Fibroblast of villous mesenchyme (primary cell): Measurements from ENCODE around the gene FLT3LG. TPM values are rescaled to one million over a fixed set of nuclear protein-coding genes. Genes with fewer than 3 reads are reported as not detected.
A peak's percentile ranks its signal among the peaks of the same experiment; 100 is the strongest.

Experiments used
- DNase-seq: peaks from one replicate; pipeline ENCODE4 v3.0.0-alpha.2; 2010; ENCODE audit warnings: low read depth
- H3K4me3 ChIP-seq: 2 replicates; pipeline ENCODE4 v1.5.1; 2011; ENCODE audit warnings: low read depth, mild to moderate bottlenecking, low read length
- total RNA-seq: library from RNA; depleted of rRNA; stranded (reverse); fragments of >200 nt; gene quantifications from 2 replicates; pipeline ENCODE4 v1.2.3, GENCODE V29; 2012
- TF ChIP-seq, protein P1 (sequence below): IDR thresholded peaks from 2 replicates; pipeline ENCODE4 v1.5.1; 2012; ENCODE audit warnings: low read depth, mild to moderate bottlenecking, low read length; ENCODE audit not compliant: insufficient read depth

The FLT3LG gene
- total RNA-seq, 1 donor: 2.6 TPM

DNA sequence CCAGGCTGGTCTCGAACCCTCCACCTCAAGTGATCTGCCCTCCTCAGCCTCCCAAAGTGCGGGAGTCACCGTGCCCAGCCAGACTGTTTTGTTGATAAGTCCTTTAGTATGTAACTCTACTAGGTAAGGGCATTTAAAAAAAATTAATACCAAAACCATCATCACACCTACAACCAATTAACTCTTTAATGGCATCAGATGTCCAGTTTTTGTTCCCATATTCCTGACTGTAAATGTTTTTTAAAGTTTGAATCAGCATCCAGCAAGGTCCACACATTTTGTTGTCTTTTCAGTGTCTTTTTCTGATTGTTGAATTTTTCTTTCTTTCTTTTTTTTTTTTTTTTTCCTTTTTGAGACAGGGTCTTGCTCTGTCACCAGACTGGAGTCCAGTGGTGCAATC, 44.0 kb downstream of the FLT3LG start:
- TF ChIP-seq, protein P1, sequence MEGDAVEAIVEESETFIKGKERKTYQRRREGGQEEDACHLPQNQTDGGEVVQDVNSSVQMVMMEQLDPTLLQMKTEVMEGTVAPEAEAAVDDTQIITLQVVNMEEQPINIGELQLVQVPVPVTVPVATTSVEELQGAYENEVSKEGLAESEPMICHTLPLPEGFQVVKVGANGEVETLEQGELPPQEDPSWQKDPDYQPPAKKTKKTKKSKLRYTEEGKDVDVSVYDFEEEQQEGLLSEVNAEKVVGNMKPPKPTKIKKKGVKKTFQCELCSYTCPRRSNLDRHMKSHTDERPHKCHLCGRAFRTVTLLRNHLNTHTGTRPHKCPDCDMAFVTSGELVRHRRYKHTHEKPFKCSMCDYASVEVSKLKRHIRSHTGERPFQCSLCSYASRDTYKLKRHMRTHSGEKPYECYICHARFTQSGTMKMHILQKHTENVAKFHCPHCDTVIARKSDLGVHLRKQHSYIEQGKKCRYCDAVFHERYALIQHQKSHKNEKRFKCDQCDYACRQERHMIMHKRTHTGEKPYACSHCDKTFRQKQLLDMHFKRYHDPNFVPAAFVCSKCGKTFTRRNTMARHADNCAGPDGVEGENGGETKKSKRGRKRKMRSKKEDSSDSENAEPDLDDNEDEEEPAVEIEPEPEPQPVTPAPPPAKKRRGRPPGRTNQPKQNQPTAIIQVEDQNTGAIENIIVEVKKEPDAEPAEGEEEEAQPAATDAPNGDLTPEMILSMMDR: no peak
- DNase-seq: no peak
- no peak overlapping the region for H3K4me3 ChIP-seq

- TF ChIP-seq, protein P1: no peak
- H3K4me3 ChIP-seq: no peak overlapping the region
- no peak for DNase-seq
Measured at GRCh38 chr19:49520705-49521319, 46.8 kb downstream of the FLT3LG start.

DNA sequence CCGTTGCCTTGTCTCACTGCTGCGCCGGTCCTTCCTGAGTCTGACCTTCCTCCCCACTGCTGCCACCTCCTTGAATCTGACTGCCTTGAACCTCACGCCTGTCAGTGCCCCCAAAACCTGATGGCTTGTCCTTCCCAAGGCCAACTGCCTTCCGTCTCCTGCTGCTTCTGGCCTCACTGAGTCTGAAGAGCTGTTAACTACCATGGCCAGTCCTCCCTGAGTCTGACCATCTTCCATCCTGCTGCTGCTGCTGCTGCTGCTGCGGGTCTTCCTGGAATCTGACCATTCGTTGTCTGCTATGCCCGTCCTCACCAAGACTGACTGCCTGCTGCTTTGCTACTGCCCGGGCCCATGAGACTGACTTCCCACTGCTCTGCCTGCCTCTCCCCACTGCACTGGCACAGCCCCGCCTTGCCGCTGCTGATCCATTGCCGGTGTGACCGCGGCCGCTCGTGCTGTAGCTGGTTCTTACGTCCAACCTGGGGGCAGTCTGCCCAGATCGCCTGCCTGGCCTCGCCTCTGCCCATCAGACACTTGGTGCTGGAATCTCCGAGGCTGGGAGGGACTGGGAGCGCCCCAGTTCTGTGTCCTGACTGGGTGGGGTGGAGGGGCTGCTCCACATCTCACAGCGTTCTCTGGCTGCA, 50.9 kb downstream of the FLT3LG start:
- TF ChIP-seq, protein P1: no peak
- DNase-seq: no peak
- no peak overlapping the region for H3K4me3 ChIP-seq

DNA sequence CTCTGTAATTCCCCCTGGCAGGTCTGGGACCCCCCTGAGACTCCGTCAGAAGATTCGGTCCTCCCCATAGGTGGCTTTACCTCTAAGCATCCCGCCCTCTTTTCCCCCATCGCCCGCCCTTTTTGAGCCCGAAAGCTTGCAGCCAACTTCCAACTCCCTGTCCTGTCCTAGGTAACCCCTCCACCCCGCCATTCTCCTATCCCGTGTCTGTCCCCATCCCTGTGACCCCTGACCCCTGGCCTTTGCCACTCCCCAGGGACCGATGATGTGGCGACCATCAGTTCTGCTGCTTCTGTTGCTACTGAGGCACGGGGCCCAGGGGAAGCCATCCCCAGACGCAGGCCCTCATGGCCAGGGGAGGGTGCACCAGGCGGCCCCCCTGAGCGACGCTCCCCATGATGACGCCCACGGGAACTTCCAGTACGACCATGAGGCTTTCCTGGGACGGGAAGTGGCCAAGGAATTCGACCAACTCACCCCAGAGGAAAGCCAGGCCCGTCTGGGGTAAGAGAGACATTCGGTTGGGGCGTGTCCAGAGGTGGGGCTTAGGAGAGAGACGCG, 54.3 kb downstream of the FLT3LG start:
- TF ChIP-seq, protein P1: no peak
- DNase-seq: peak; percentile 79
- peak overlapping the region; percentile 77 for H3K4me3 ChIP-seq

GRCh38 chr19:49530708-49531107, 56.7 kb downstream of the FLT3LG start:
- no peak overlapping the region for H3K4me3 ChIP-seq
- TF ChIP-seq, protein P1: no peak
- DNase-seq: no peak

DNA sequence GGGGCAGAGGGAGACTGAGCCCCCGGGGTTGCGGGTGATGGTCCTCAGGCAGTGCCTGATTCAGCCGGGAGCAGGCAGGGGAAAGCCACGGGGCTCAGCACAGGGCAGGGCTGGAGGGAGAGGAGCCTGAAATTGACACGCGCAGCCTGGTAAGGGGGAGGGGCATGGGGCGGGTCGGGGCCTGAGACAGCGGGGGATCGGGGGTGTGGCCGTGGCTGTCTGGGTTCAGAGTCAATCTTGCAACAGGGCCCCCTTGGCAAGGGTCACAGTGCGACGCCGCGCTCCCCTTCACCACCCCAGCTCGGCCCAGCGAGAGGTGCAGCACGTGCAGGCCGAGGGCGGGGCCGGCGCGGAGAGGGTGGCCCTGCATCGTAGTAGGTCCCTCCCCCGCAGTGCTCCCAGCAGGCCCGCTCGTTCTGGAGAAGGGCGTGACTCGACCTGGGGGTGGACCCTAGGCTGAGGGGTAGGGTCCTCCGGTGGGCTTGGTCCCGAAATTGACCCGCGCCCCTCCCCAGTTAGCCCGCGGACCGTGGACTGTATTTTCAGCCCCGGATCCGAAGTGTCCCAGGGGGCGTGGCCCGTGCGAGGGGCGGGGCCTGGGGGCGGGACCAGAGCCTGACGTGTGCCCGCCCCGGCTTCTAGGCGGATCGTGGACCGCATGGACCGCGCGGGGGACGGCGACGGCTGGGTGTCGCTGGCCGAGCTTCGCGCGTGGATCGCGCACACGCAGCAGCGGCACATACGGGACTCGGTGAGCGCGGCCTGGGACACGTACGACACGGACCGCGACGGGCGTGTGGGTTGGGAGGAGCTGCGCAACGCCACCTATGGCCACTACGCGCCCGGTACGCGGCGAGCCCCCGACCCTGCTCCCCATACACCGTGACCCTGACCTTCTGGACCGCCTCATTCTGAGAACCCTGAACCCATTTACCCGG, 59.8 kb downstream of the FLT3LG start:
- H3K4me3 ChIP-seq: peak overlapping the region; percentile 58
- DNase-seq: peak; percentile 44
- TF ChIP-seq, protein P1: peak; percentile 8
